IMR-90 (cell line): ENCODE measurements around the gene GRID1. TPM values are rescaled to one million over a fixed set of nuclear protein-coding genes. Genes with fewer than 3 reads are reported as not detected.

Experiments used
- ATAC-seq: fragments of 200-7000 bp; cut with Tn5 transposase; 2 replicates; pipeline ENCODE4 v1.9.1; 2020; ENCODE audit warnings: low read depth, mild to moderate bottlenecking, moderate library complexity
- BruUV-seq: library from RNA; stranded (reverse); fragments of 400-500 nt; replicated peaks from 2 replicates; lab custom pipeline; 2021; lab: Mats Ljungman, UMichigan
- CTCF ChIA-PET: fragments of 300-600 bp; formaldehyde crosslinking; extraction: SDS; loops from one replicate; lab custom pipeline; 2021; ENCODE audit warnings: antibody characterized with exemption; lab: Yijun Ruan, JAX
- POLR2A ChIA-PET: fragments of 300-600 bp; sonication (Branson Sonifier 250); formaldehyde crosslinking; loops from one replicate; lab custom pipeline; 2022; ENCODE audit warnings: antibody characterized with exemption; ENCODE audit not compliant: unreplicated experiment; lab: Charles Lee
- DNase-seq: peaks from one replicate; pipeline ENCODE4 v3.0.0; 2013
- H2AFZ ChIP-seq: replicated peaks from 2 replicates; pipeline ENCODE3; 2013; ENCODE audit warnings: low read length, mild to moderate bottlenecking; ENCODE audit not compliant: poor library complexity
- H2AK5ac ChIP-seq: 2 replicates; pipeline ENCODE4 v1.6.1; 2013; ENCODE audit warnings: low read depth, low read length, inconsistent platforms
- H2AK9ac ChIP-seq: replicated peaks from 2 replicates; pipeline ENCODE3; 2013; ENCODE audit warnings: mild to moderate bottlenecking, low read depth, low read length, moderate library complexity; ENCODE audit not compliant: poor library complexity
- H2BK120ac ChIP-seq: 2 replicates; pipeline ENCODE4 v1.6.1; 2013; ENCODE audit warnings: low read depth, low read length, inconsistent platforms
- H2BK15ac ChIP-seq: 3 replicates; pipeline ENCODE4 v1.6.1; 2013; ENCODE audit warnings: low read depth, low read length, inconsistent platforms
- H2BK20ac ChIP-seq: 2 replicates; pipeline ENCODE4 v1.6.1; 2013; ENCODE audit warnings: low read depth, mild to moderate bottlenecking, inconsistent platforms, low read length, moderate library complexity
- H2BK5ac ChIP-seq: 2 replicates; pipeline ENCODE4 v1.6.1; 2013; ENCODE audit warnings: mild to moderate bottlenecking, low read depth, low read length, inconsistent platforms; ENCODE audit not compliant: poor library complexity, severe bottlenecking
- H3K14ac ChIP-seq: replicated peaks from 2 replicates; pipeline ENCODE4 v1.6.1; 2013; ENCODE audit warnings: low read depth, low read length, inconsistent platforms
- H3K18ac ChIP-seq: 2 replicates; pipeline ENCODE4 v1.6.1; 2013; ENCODE audit warnings: low read depth, low read length, control low read depth
- H3K23ac ChIP-seq: 2 replicates; pipeline ENCODE4 v1.6.1; 2013; ENCODE audit warnings: low read depth, low read length, inconsistent platforms
- H3K27ac ChIP-seq: 2 replicates; pipeline ENCODE4 v1.5.1; 2013; ENCODE audit warnings: mild to moderate bottlenecking, control low read depth, low read length; ENCODE audit not compliant: insufficient read depth
- H3K27me3 ChIP-seq: 2 replicates; pipeline ENCODE4 v1.6.1; 2013; ENCODE audit warnings: low read length; ENCODE audit not compliant: control insufficient read depth, insufficient read depth
- H3K36me3 ChIP-seq: 2 replicates; pipeline ENCODE4 v1.6.1; 2013; ENCODE audit warnings: low read length, mixed read lengths; ENCODE audit not compliant: control insufficient read depth, insufficient read depth
- H3K4ac ChIP-seq: 2 replicates; pipeline ENCODE4 v1.6.1; 2013; ENCODE audit warnings: low read depth, low read length, inconsistent platforms
- H3K4me1 ChIP-seq: 2 replicates; pipeline ENCODE4 v1.6.1; 2013; ENCODE audit warnings: low read length, mixed read lengths; ENCODE audit not compliant: control insufficient read depth, insufficient read depth
- H3K4me2 ChIP-seq: 2 replicates; pipeline ENCODE4 v1.6.1; 2013; ENCODE audit warnings: low read depth, mild to moderate bottlenecking, control low read depth, low read length, moderate library complexity
- H3K4me3 ChIP-seq: 2 replicates; pipeline ENCODE4 v1.5.1; 2013; ENCODE audit warnings: low read depth, mild to moderate bottlenecking, control low read depth, low read length, moderate library complexity; ENCODE audit not compliant: insufficient read depth
- H3K56ac ChIP-seq: 2 replicates; pipeline ENCODE4 v1.6.1; 2013; ENCODE audit warnings: low read length, inconsistent platforms; ENCODE audit not compliant: insufficient read depth; ENCODE audit errors: extremely low read depth
- H3K79me1 ChIP-seq, 2 experiments: 2 replicates each; pipeline ENCODE4 v1.6.1; 2013; ENCODE audit warnings: low read length in 2 of 2, inconsistent platforms in 1 of 2, low read depth in 1 of 2
- H3K9ac ChIP-seq: 2 replicates; pipeline ENCODE4 v1.6.1; 2013; ENCODE audit warnings: low read depth, low read length, control low read depth
- H3K9me1 ChIP-seq: 2 replicates; pipeline ENCODE4 v1.6.1; 2013; ENCODE audit warnings: low read length, inconsistent platforms; ENCODE audit not compliant: insufficient read depth
- H3K9me3 ChIP-seq: 2 replicates; pipeline ENCODE4 v1.6.1; 2013; ENCODE audit warnings: low read length; ENCODE audit not compliant: control insufficient read depth, insufficient read depth
- H4K20me1 ChIP-seq: 2 replicates; pipeline ENCODE4 v1.6.1; 2013; ENCODE audit warnings: low read length, inconsistent platforms; ENCODE audit not compliant: insufficient read depth
- H4K5ac ChIP-seq: 2 replicates; pipeline ENCODE4 v1.6.1; 2013; ENCODE audit warnings: mild to moderate bottlenecking, low read depth, low read length, control low read depth
- H4K8ac ChIP-seq, 2 experiments: 2 replicates each; pipeline ENCODE4 v1.6.1; 2013; ENCODE audit warnings: low read depth in 2 of 2, low read length in 2 of 2, control low read depth in 1 of 2, inconsistent platforms in 1 of 2
- H4K91ac ChIP-seq: 2 replicates; pipeline ENCODE4 v1.6.1; 2013; ENCODE audit warnings: low read depth, low read length, inconsistent platforms; ENCODE audit not compliant: insufficient read depth
- BHLHE40 ChIP-seq: fragments of 150-350 bp; IDR thresholded peaks from 2 replicates; pipeline ENCODE4 v1.6.1; 2016; ENCODE audit warnings: mild to moderate bottlenecking, low read depth, low read length
- CEBPB ChIP-seq: IDR thresholded peaks from 2 replicates; pipeline ENCODE4 v1.6.1; 2012; ENCODE audit warnings: low read depth, low read length, improper control_type of control experiment
- CHD1 ChIP-seq: IDR thresholded peaks from 2 replicates; pipeline ENCODE4 v1.6.1; 2012; ENCODE audit warnings: low read depth, low read length, improper control_type of control experiment
- CTCF ChIP-seq: conservative IDR thresholded peaks from 2 replicates; pipeline ENCODE4 v1.5.1; 2012; ENCODE audit warnings: mild to moderate bottlenecking, low read depth, low read length, improper control_type of control experiment
- ELK1 ChIP-seq: fragments of 150-350 bp; IDR thresholded peaks from 2 replicates; pipeline ENCODE4 v1.6.1; 2016; ENCODE audit warnings: low read depth, mild to moderate bottlenecking, low read length, moderate library complexity, borderline replicate concordance
- MAFK ChIP-seq: IDR thresholded peaks from 2 replicates; pipeline ENCODE4 v1.6.1; 2012; ENCODE audit warnings: low read depth, low read length, improper control_type of control experiment
- MAZ ChIP-seq: IDR thresholded peaks from 2 replicates; pipeline ENCODE4 v1.6.1; 2012; ENCODE audit warnings: low read depth, mild to moderate bottlenecking, low read length, improper control_type of control experiment, moderate library complexity, borderline replicate concordance
- MXI1 ChIP-seq: IDR thresholded peaks from 2 replicates; pipeline ENCODE4 v1.6.1; 2012; ENCODE audit warnings: low read depth, mild to moderate bottlenecking, low read length, moderate library complexity, borderline replicate concordance
- NFE2L2 ChIP-seq: fragments of 150-350 bp; IDR thresholded peaks from 2 replicates; pipeline ENCODE4 v1.6.1; 2016; ENCODE audit warnings: low read depth, mild to moderate bottlenecking, low read length
- POLR2A ChIP-seq: IDR thresholded peaks from 2 replicates; pipeline ENCODE4 v1.6.1; 2012; ENCODE audit warnings: mild to moderate bottlenecking, low read depth, low read length
- RAD21 ChIP-seq: IDR thresholded peaks from 2 replicates; pipeline ENCODE4 v1.6.1; 2012; ENCODE audit warnings: low read length, improper control_type of control experiment
- RCOR1 ChIP-seq: IDR thresholded peaks from 2 replicates; pipeline ENCODE4 v1.6.1; 2012; ENCODE audit warnings: mild to moderate bottlenecking, low read length, improper control_type of control experiment; ENCODE audit not compliant: insufficient replicate concordance
- RFX5 ChIP-seq: IDR thresholded peaks from 2 replicates; pipeline ENCODE4 v1.8.0; 2012; ENCODE audit warnings: low read depth, mild to moderate bottlenecking, low read length, moderate library complexity
- SMC3 ChIP-seq: fragments of 150-350 bp; IDR thresholded peaks from 2 replicates; pipeline ENCODE4 v1.6.1; 2016; ENCODE audit warnings: low read depth, mild to moderate bottlenecking, antibody characterized with exemption, low read length, moderate library complexity
- USF2 ChIP-seq: fragments of 150-350 bp; IDR thresholded peaks from 2 replicates; pipeline ENCODE4 v1.6.1; 2017; ENCODE audit warnings: mild to moderate bottlenecking, antibody characterized with exemption, low read length, low read depth
- WGBS, 2 experiments: methylation state at CpG; one replicate each; pipeline versions ENCODE4 v1.1.5 to v1.1.7; 2013; ENCODE audit warnings: missing lambda C conversion rate in 2 of 2; ENCODE audit not compliant: insufficient read length in 1 of 2; ENCODE audit errors: extremely low coverage in 2 of 2; 5-methylcytosine and 5-hydroxymethylcytosine counted together
- dilution Hi-C: fragments of 300-500 bp; cut with HindIII; formaldehyde crosslinking; loops from one replicate; pipeline ENCODE4 v1.14.3; 2018; ENCODE audit warnings: low sequenced_read_pairs; ENCODE audit not compliant: unreplicated experiment
- in situ Hi-C: fragments of 300-500 bp; cut with MboI; formaldehyde crosslinking; loops from 3 replicates; pipeline ENCODE4 v1.14.3; 2019; ENCODE audit warnings: low sequenced_read_pairs, inconsistent platforms, mixed read lengths
- intact Hi-C: fragments of 100-400 bp; cut with micrococcal nuclease; formaldehyde crosslinking; loops from 2 replicates; pipeline ENCODE4 v1.10.0; 2022
- polyA plus RNA-seq, 3 experiments: library from polyadenylated mRNA; depleted of rRNA; stranded (reverse); fragments of >200 nt; gene quantifications; 2 replicates each; pipeline ENCODE4 v1.2.3, GENCODE V29; 2012; ENCODE audit warnings: low replicate concordance in 1 of 3
- total RNA-seq: library from RNA; depleted of rRNA; stranded (reverse); fragments of >200 nt; gene quantifications from 2 replicates; pipeline ENCODE4 v1.2.3, GENCODE V29; 2012

Gene GRID1
- total and polyA plus RNA-seq, 2 of the 4 experiments (the other 2 are of a cell fraction): not detected

- Histone ChIP-seq H3K27ac (no peak overlapping the region), H3K23ac (no peak overlapping the region), H4K91ac (no peak overlapping the region), H2BK5ac (no peak overlapping the region), H3K4me1 (no peaks in the 10 kb centered on the region), H2BK20ac (no peak overlapping the region), H2BK120ac (no peak overlapping the region), H2AK5ac (no peak overlapping the region), H2BK15ac (no peak overlapping the region), H3K36me3 (no peaks in the 10 kb centered on the region), H3K9me3 (no peaks in the 10 kb centered on the region), H2AFZ (no peak overlapping the region), H3K4me3 (no peak overlapping the region), H3K4me2 (no peak overlapping the region), H3K14ac (no peak overlapping the region), H3K9ac (no peak overlapping the region), H4K5ac (no peak overlapping the region), H3K4ac (no peak overlapping the region), H2AK9ac (no peak overlapping the region), H4K20me1 (no peaks in the 10 kb centered on the region), H3K56ac (no peak overlapping the region), H4K8ac (no peak overlapping the region), H3K79me1 (no peaks in the 10 kb centered on the region), H3K27me3 (no peaks in the 10 kb centered on the region), H3K9me1 (no peaks in the 10 kb centered on the region), H3K18ac (no peak overlapping the region)
- intact Hi-C loops (no loop called here), dilution Hi-C loops (no loop called here), in situ Hi-C loops (no loop called here)
- WGBS, 2 experiments: 40% methylated on average over 2 of the region's 7 CpGs; no CpG with 5 or more reads in 1 of the 2 experiments
- no TSS peak for BruUV-seq
- ATAC-seq (no peak), DNase-seq (no peak)
- ChIA-PET POLR2A (no interaction called here), CTCF (no interaction called here)
- TF ChIP-seq SMC3 (no peak), BHLHE40 (no peak), USF2 (no peak), CEBPB (no peak), POLR2A (no peak), RFX5 (no peak), ELK1 (no peak), CHD1 (no peak), RAD21 (no peak), MXI1 (no peak), NFE2L2 (no peak), RCOR1 (no peak), MAFK (no peak), CTCF (no peak), MAZ (no peak)
Measured at GRCh38 chr10:86221442-86222335, 144.9 kb downstream of the GRID1 start.
